Stimulated activated CD4-positive, alpha-beta T cell treated with anti-CD3 and anti-CD28 coated beads, Interleukin-15, amount 100 ng/mL, for 24 hours (primary cell): ENCODE results near the gene VSIG10.
"Not testable (repeated sequence)": the region's sequence is repeated elsewhere in the genome, so short reads cannot be mapped to it uniquely, and the experiment has no call there.

Experiments used
- DNase-seq: peaks from one replicate; pipeline ENCODE4 v3.0.0-alpha.2; 2020

The VSIG10 gene

GRCh38 chr12:118107011-118107410 is 3.2 kb upstream of the VSIG10 start:
- DNase-seq: no peak

GRCh38 chr12:118103201-118103600 is 610 bp downstream of the VSIG10 start:
- peak; percentile 29 for DNase-seq

GRCh38 chr12:118102609-118103008 is 1.2 kb downstream of the VSIG10 start:
- no peak for DNase-seq

- DNase-seq: no peak
These were observed 1.7 kb downstream of the VSIG10 start for GRCh38 chr12:118102070-118102469.

GRCh38 chr12:118101051-118101450 is 2.8 kb downstream of the VSIG10 start:
- no peak for DNase-seq

GRCh38 chr12:118098911-118099671 is 4.7 kb downstream of the VSIG10 start:
- DNase-seq: no peak

- no peak for DNase-seq
These were observed 5.4 kb downstream of the VSIG10 start for GRCh38 chr12:118098401-118098800.

- no peak for DNase-seq
These were observed 9.8 kb downstream of the VSIG10 start for GRCh38 chr12:118094039-118094438.

- DNase-seq: no peak
These were observed 14.0 kb downstream of the VSIG10 start for GRCh38 chr12:118089782-118090181.

- no peak for DNase-seq
These were observed 21.6 kb downstream of the VSIG10 start for GRCh38 chr12:118082161-118082560.

- DNase-seq: not testable (repeated sequence)
These were observed 22.3 kb downstream of the VSIG10 start for GRCh38 chr12:118081521-118081920.

- no peak for DNase-seq
These were observed 30.0 kb downstream of the VSIG10 start for GRCh38 chr12:118073768-118074167.

GRCh38 chr12:118070650-118071049 is 33.2 kb downstream of the VSIG10 start:
- no peak for DNase-seq

GRCh38 chr12:118068445-118068844 is 35.4 kb downstream of the VSIG10 start:
- DNase-seq: no peak

- DNase-seq: no peak
These were observed 38.4 kb downstream of the VSIG10 start for GRCh38 chr12:118065380-118065779.

- DNase-seq: peak; percentile 15
These were observed 39.2 kb downstream of the VSIG10 start for GRCh38 chr12:118064608-118065007.

GRCh38 chr12:118063576-118064391 is 40.0 kb downstream of the VSIG10 start:
- no peak for DNase-seq

GRCh38 chr12:118061873-118062843 is 41.7 kb downstream of the VSIG10 start:
- peak; percentile 34 for DNase-seq

GRCh38 chr12:118061011-118061872 is 42.6 kb downstream of the VSIG10 start, which contains the start of gene WSB2:
Gene WSB2 (minus strand): TSS chr12:118061179. CDS start chr12:118061048, 131 bp downstream.
- DNase-seq: peak; percentile 76

GRCh38 chr12:118060301-118061010 is 43.4 kb downstream of the VSIG10 start:
- peak; percentile 44 for DNase-seq
